ENCODE results near the gene SYNPR.

Gene SYNPR

GRCh38 chr3:63370094-63370493, 92.0 kb downstream of the SYNPR start:
- in situ Hi-C loops (cut with HindIII; ENCODE audit: low sequenced_read_pairs), result no loop called here

GRCh38 chr3:63383040-63383439, 104.9 kb downstream of the SYNPR start:
- in situ Hi-C loops (cut with HindIII; ENCODE audit: low sequenced_read_pairs), result no loop called here

- in situ Hi-C loops (cut with HindIII; ENCODE audit: low sequenced_read_pairs), result no loop called here
These were observed 106.3 kb downstream of the SYNPR start for GRCh38 chr3:63384382-63384781.

- in situ Hi-C loops (cut with HindIII; ENCODE audit: low sequenced_read_pairs), result no loop called here
These were observed 107.5 kb downstream of the SYNPR start for GRCh38 chr3:63385629-63386028.

GRCh38 chr3:63386568-63386967, 108.5 kb downstream of the SYNPR start:
- in situ Hi-C loops (cut with HindIII; ENCODE audit: low sequenced_read_pairs), result no loop called here

GRCh38 chr3:63387568-63387967, 109.5 kb downstream of the SYNPR start:
- in situ Hi-C loops (cut with HindIII; ENCODE audit: low sequenced_read_pairs), result no loop called here

GRCh38 chr3:63390710-63391230, 112.7 kb downstream of the SYNPR start:
- in situ Hi-C loops (cut with HindIII; ENCODE audit: low sequenced_read_pairs), result no loop called here

- in situ Hi-C loops (cut with HindIII; ENCODE audit: low sequenced_read_pairs), result no loop called here
These were observed 117.9 kb downstream of the SYNPR start for GRCh38 chr3:63395960-63396359.

GRCh38 chr3:63400246-63400860, 122.2 kb downstream of the SYNPR start:
- in situ Hi-C loops (cut with HindIII; ENCODE audit: low sequenced_read_pairs), result no loop called here

- in situ Hi-C loops (cut with HindIII; ENCODE audit: low sequenced_read_pairs), result no loop called here
These were observed 127.8 kb downstream of the SYNPR start for GRCh38 chr3:63405882-63406281.

GRCh38 chr3:63413523-63413922, 135.4 kb downstream of the SYNPR start:
- in situ Hi-C loops (cut with HindIII; ENCODE audit: low sequenced_read_pairs), result no loop called here

- in situ Hi-C loops (cut with HindIII; ENCODE audit: low sequenced_read_pairs), result no loop called here
These were observed 136.5 kb downstream of the SYNPR start for GRCh38 chr3:63414607-63415006.

GRCh38 chr3:63429905-63430304, 151.8 kb downstream of the SYNPR start:
- in situ Hi-C loops (cut with HindIII; ENCODE audit: low sequenced_read_pairs), result loop anchor here (5.0 kb wide), 1 partner anchor 47 kb away; no protein-coding TSS in a partner anchor

- in situ Hi-C loops (cut with HindIII; ENCODE audit: low sequenced_read_pairs), result loop anchor here (5.0 kb wide), 1 partner anchor 46 kb away; no protein-coding TSS in a partner anchor
These were observed 152.8 kb downstream of the SYNPR start for GRCh38 chr3:63430875-63431274.

GRCh38 chr3:63437858-63438257, 159.8 kb downstream of the SYNPR start:
- in situ Hi-C loops (cut with HindIII; ENCODE audit: low sequenced_read_pairs), result no loop called here

GRCh38 chr3:63438826-63439371, 160.8 kb downstream of the SYNPR start:
- in situ Hi-C loops (cut with HindIII; ENCODE audit: low sequenced_read_pairs), result no loop called here

GRCh38 chr3:63441262-63441661, 163.2 kb downstream of the SYNPR start:
- in situ Hi-C loops (cut with HindIII; ENCODE audit: low sequenced_read_pairs), result no loop called here

GRCh38 chr3:63442918-63443317, 164.8 kb downstream of the SYNPR start:
- in situ Hi-C loops (cut with HindIII; ENCODE audit: low sequenced_read_pairs), result no loop called here

- in situ Hi-C loops (cut with HindIII; ENCODE audit: low sequenced_read_pairs), result no loop called here
These were observed 171.9 kb downstream of the SYNPR start for GRCh38 chr3:63450023-63450422.

GRCh38 chr3:63450634-63451363, 172.7 kb downstream of the SYNPR start:
- in situ Hi-C loops (cut with HindIII; ENCODE audit: low sequenced_read_pairs), result no loop called here

- in situ Hi-C loops (cut with HindIII; ENCODE audit: low sequenced_read_pairs), result no loop called here
These were observed 178.8 kb downstream of the SYNPR start for GRCh38 chr3:63456901-63457300.

GRCh38 chr3:63458405-63458804, 180.3 kb downstream of the SYNPR start:
- in situ Hi-C loops (cut with HindIII; ENCODE audit: low sequenced_read_pairs), result no loop called here
